ENCODE data around the gene FAM107B.

- TF ChIP-seq, protein P1, sequence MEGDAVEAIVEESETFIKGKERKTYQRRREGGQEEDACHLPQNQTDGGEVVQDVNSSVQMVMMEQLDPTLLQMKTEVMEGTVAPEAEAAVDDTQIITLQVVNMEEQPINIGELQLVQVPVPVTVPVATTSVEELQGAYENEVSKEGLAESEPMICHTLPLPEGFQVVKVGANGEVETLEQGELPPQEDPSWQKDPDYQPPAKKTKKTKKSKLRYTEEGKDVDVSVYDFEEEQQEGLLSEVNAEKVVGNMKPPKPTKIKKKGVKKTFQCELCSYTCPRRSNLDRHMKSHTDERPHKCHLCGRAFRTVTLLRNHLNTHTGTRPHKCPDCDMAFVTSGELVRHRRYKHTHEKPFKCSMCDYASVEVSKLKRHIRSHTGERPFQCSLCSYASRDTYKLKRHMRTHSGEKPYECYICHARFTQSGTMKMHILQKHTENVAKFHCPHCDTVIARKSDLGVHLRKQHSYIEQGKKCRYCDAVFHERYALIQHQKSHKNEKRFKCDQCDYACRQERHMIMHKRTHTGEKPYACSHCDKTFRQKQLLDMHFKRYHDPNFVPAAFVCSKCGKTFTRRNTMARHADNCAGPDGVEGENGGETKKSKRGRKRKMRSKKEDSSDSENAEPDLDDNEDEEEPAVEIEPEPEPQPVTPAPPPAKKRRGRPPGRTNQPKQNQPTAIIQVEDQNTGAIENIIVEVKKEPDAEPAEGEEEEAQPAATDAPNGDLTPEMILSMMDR (IDR thresholded peaks at IDR 0.05) = no peak
- TF ChIP-seq POLR2A (IDR thresholded peaks at IDR 0.05) (no peak), EP300 (IDR thresholded peaks at IDR 0.05) (no peak)
Measured at GRCh38 chr10:14676732-14677131, 98.0 kb downstream of the FAM107B start.

Data from suprapubic skin (tissue), 3 donors.